H1 (cell line): ENCODE measurements around the gene SND1. TPM values are rescaled to one million over a fixed set of nuclear protein-coding genes. Genes with fewer than 3 reads are reported as not detected.

Source experiments
- CTCF ChIA-PET: fragments of 300-600 bp; sonication (Branson Sonifier 250); formaldehyde crosslinking; loops from one replicate; lab custom pipeline; 2021; ENCODE audit not compliant: partially characterized antibody; lab: Charles Lee
- POLR2A ChIA-PET: fragments of 300-600 bp; sonication (Branson Sonifier 250); formaldehyde crosslinking; loops from one replicate; lab custom pipeline; 2021; ENCODE audit warnings: inconsistent platforms; ENCODE audit not compliant: partially characterized antibody; lab: Charles Lee
- DNase-seq, 2 experiments: peaks; one replicate each; pipeline versions ENCODE4 v3.0.0 to v3.0.0-alpha.2; 2010 to 2022; ENCODE audit warnings: low spot score in 2 of 2, low read depth in 1 of 2, mixed read lengths in 1 of 2
- FAIRE-seq: peaks from 2 replicates; lab custom pipeline; 2011; peaks lifted over from hg19 to GRCh38; lab: Jason Lieb, UNC
- H2AFZ ChIP-seq: 2 replicates; pipeline ENCODE4 v1.8.1; 2012; ENCODE audit warnings: low read length, inconsistent platforms
- H2AK5ac ChIP-seq: 2 replicates; pipeline ENCODE4 v1.6.1; 2013; ENCODE audit warnings: low read depth, low read length
- H2BK120ac ChIP-seq: replicated peaks from 2 replicates; pipeline ENCODE3; 2013; ENCODE audit warnings: low read depth, low read length, inconsistent platforms
- H2BK12ac ChIP-seq: 2 replicates; pipeline ENCODE4 v1.6.1; 2013; ENCODE audit warnings: low read depth, low read length
- H2BK15ac ChIP-seq: 2 replicates; pipeline ENCODE4 v1.6.1; 2013; ENCODE audit warnings: low read length
- H2BK20ac ChIP-seq: 2 replicates; pipeline ENCODE4 v1.6.1; 2013; ENCODE audit warnings: low read length
- H2BK5ac ChIP-seq: 2 replicates; pipeline ENCODE4 v1.6.1; 2013; ENCODE audit warnings: low read depth, low read length
- H3K14ac ChIP-seq: 2 replicates; pipeline ENCODE4 v1.6.1; 2013; ENCODE audit warnings: inconsistent platforms; ENCODE audit not compliant: insufficient read length
- H3K18ac ChIP-seq: 2 replicates; pipeline ENCODE4 v1.6.1; 2013; ENCODE audit warnings: low read length; ENCODE audit errors: extremely low read depth
- H3K23ac ChIP-seq: 2 replicates; pipeline ENCODE4 v1.6.1; 2013; ENCODE audit warnings: inconsistent platforms; ENCODE audit not compliant: insufficient read length
- H3K23me2 ChIP-seq: 2 replicates; pipeline ENCODE4 v1.6.1; 2013; ENCODE audit warnings: low read depth, low read length
- H3K27ac ChIP-seq: 2 replicates; pipeline ENCODE4 v1.6.1; 2011; ENCODE audit warnings: low read depth, low read length, inconsistent platforms
- H3K27me3 ChIP-seq, 4 experiments: replicated peaks in 1 of 4; 1 replicate in 1 of 4; 2 replicates in 3 of 4; pipeline versions ENCODE4 v1.6.1 to v1.8.1; 2011 to 2013; ENCODE audit warnings: low read length in 3 of 4, mild to moderate bottlenecking in 3 of 4, inconsistent platforms in 2 of 4, mixed read lengths in 2 of 4, moderate library complexity in 1 of 4; ENCODE audit not compliant: control insufficient read depth in 3 of 4, insufficient read depth in 3 of 4; ENCODE audit errors: extremely low read depth in 1 of 4
- H3K36me3 ChIP-seq, 4 experiments: 2 replicates each; pipeline versions ENCODE4 v1.6.1 to v1.8.1; 2011 to 2013; ENCODE audit warnings: mild to moderate bottlenecking in 4 of 4, low read length in 3 of 4, moderate library complexity in 2 of 4, control low read depth in 1 of 4, inconsistent platforms in 1 of 4; ENCODE audit not compliant: insufficient read depth in 4 of 4, control insufficient read depth in 2 of 4
- H3K4ac ChIP-seq: replicated peaks from 2 replicates; pipeline ENCODE3; 2013; ENCODE audit warnings: low read length, low read depth, mixed read lengths, inconsistent platforms; ENCODE audit not compliant: insufficient read length
- H3K4me1 ChIP-seq, 4 experiments: replicated peaks in 1 of 4; 1 replicate in 1 of 4; 2 replicates in 3 of 4; pipeline versions ENCODE4 v1.6.1 to v1.8.1; 2011 to 2013; ENCODE audit warnings: low read length in 3 of 4, inconsistent platforms in 2 of 4, mixed read lengths in 1 of 4; ENCODE audit not compliant: insufficient read depth in 4 of 4, control insufficient read depth in 3 of 4
- H3K4me2 ChIP-seq, 2 experiments: 2 replicates each; pipeline versions ENCODE4 v1.6.1 to v1.8.1; 2011 to 2013; ENCODE audit warnings: low read depth in 2 of 2, low read length in 2 of 2, control low read depth in 1 of 2, inconsistent platforms in 1 of 2, mild to moderate bottlenecking in 1 of 2; ENCODE audit not compliant: insufficient read depth in 1 of 2
- H3K4me3 ChIP-seq, 4 experiments: fragments of 200-600, 300-600 bp in 1 of 4; sonication (generic), shearing (Covaris generic), sonication (Bioruptor Twin) in 1 of 4; 2 replicates each; pipeline versions ENCODE4 v1.5.1 to v1.8.1; 2011 to 2016; ENCODE audit warnings: low read length in 4 of 4, low read depth in 3 of 4, control low read depth in 2 of 4, inconsistent platforms in 2 of 4, mild to moderate bottlenecking in 2 of 4, mixed read lengths in 1 of 4, moderate library complexity in 1 of 4; ENCODE audit not compliant: insufficient read depth in 2 of 4; ENCODE audit errors: extremely low read depth in 1 of 4
- H3K56ac ChIP-seq: replicated peaks from 2 replicates; pipeline ENCODE3; 2013; ENCODE audit warnings: low read depth, mild to moderate bottlenecking, mixed read lengths, low read length, inconsistent platforms; ENCODE audit not compliant: insufficient read length
- H3K79me1 ChIP-seq: 2 replicates; pipeline ENCODE4 v1.6.1; 2013; ENCODE audit warnings: low read depth, low read length, control low read depth
- H3K79me2 ChIP-seq, 2 experiments: 2 replicates each; pipeline versions ENCODE4 v1.6.1 to v1.8.1; 2012 to 2013; ENCODE audit warnings: low read length in 2 of 2, mild to moderate bottlenecking in 2 of 2, inconsistent platforms in 1 of 2; ENCODE audit not compliant: insufficient read depth in 2 of 2, control insufficient read depth in 1 of 2
- H3K9ac ChIP-seq, 4 experiments: replicated peaks in 1 of 4; 1 replicate in 1 of 4; 2 replicates in 3 of 4; pipeline versions ENCODE4 v1.6.1 to v1.8.1; 2011 to 2013; ENCODE audit warnings: low read depth in 3 of 4, low read length in 3 of 4, control low read depth in 2 of 4, mild to moderate bottlenecking in 2 of 4, moderate library complexity in 2 of 4, inconsistent platforms in 1 of 4; ENCODE audit errors: extremely low read depth in 1 of 4
- H3K9me3 ChIP-seq, 2 experiments: 2 replicates each; pipeline versions ENCODE4 v1.6.1 to v1.8.1; 2012 to 2013; ENCODE audit warnings: mild to moderate bottlenecking in 2 of 2, moderate library complexity in 2 of 2, control low read depth in 1 of 2, inconsistent platforms in 1 of 2, low read depth in 1 of 2, low read length in 1 of 2, mixed read lengths in 1 of 2; ENCODE audit not compliant: insufficient read depth in 2 of 2
- H4K20me1 ChIP-seq, 2 experiments: replicated peaks in 1 of 2; 2 replicates each; pipeline versions ENCODE3 to v1.8.1; 2011 to 2013; ENCODE audit warnings: inconsistent platforms in 2 of 2, low read length in 2 of 2, mild to moderate bottlenecking in 1 of 2; ENCODE audit not compliant: insufficient read depth in 2 of 2, control insufficient read depth in 1 of 2
- H4K5ac ChIP-seq: 2 replicates; pipeline ENCODE4 v1.6.1; 2013; ENCODE audit warnings: low read length, low read depth, mixed read lengths, inconsistent platforms; ENCODE audit not compliant: insufficient read length
- H4K8ac ChIP-seq: 2 replicates; pipeline ENCODE4 v1.8.0; 2013; ENCODE audit warnings: mild to moderate bottlenecking, moderate library complexity, low read length, inconsistent platforms; ENCODE audit not compliant: insufficient read depth; ENCODE audit errors: extremely low read depth
- H4K91ac ChIP-seq: replicated peaks from 2 replicates; pipeline ENCODE3; 2013; ENCODE audit warnings: low read length, mixed read lengths, inconsistent platforms; ENCODE audit not compliant: insufficient read length
- BRCA1 ChIP-seq: IDR thresholded peaks from 2 replicates; pipeline ENCODE4 v1.6.1; 2012; ENCODE audit warnings: low read depth, low read length, improper control_type of control experiment
- CTCF ChIP-seq, 3 experiments: IDR thresholded peaks; 1 replicate in 2 of 3; 2 replicates in 1 of 3; pipeline versions ENCODE4 v1.5.1 to v1.6.1; 2011; ENCODE audit warnings: low read length in 3 of 3, mild to moderate bottlenecking in 3 of 3, inconsistent platforms in 2 of 3, low read depth in 1 of 3, moderate library complexity in 1 of 3; ENCODE audit not compliant: insufficient read depth in 1 of 3; ENCODE audit errors: control extremely low read depth in 1 of 3
- RAD21 ChIP-seq, 2 experiments: IDR thresholded peaks in 1 of 2; conservative IDR thresholded peaks in 1 of 2; 2 replicates each; pipeline ENCODE4 v1.6.1; 2011; ENCODE audit warnings: low read depth in 2 of 2, low read length in 2 of 2, improper control_type of control experiment in 1 of 2, inconsistent platforms in 1 of 2, mild to moderate bottlenecking in 1 of 2, moderate library complexity in 1 of 2
- SP2 ChIP-seq: IDR thresholded peaks from 2 replicates; pipeline ENCODE4 v1.6.1; 2012; ENCODE audit warnings: mild to moderate bottlenecking, low read length, inconsistent platforms
- WGBS, 2 experiments: shearing (Covaris generic) in 1 of 2; methylation state at CpG; one replicate each; pipeline versions ENCODE4 v1.1.6 to v1.1.7; 2013 to 2015; ENCODE audit warnings: low lambda C conversion rate in 2 of 2, mixed read lengths in 2 of 2, inconsistent platforms in 1 of 2, low coverage in 1 of 2, missing lambda C conversion rate in 1 of 2; ENCODE audit not compliant: insufficient replicate concordance in 2 of 2, insufficient coverage in 1 of 2, insufficient read length in 1 of 2; ENCODE audit errors: extremely low coverage in 1 of 2, missing lambda C conversion rate in 1 of 2; 5-methylcytosine and 5-hydroxymethylcytosine counted together
- polyA plus RNA-seq, 7 experiments: library from polyadenylated mRNA; depleted of rRNA in 3 of 7; stranded (reverse) in 5 of 7; unstranded in 2 of 7; fragments of >200 nt in 5 of 7; fragments of 200-250 nt in 2 of 7; gene quantifications; 1 replicate in 5 of 7; 2 replicates in 1 of 7; 4 replicates in 1 of 7; pipeline versions ENCODE4 v1.2.1 to v1.2.3, GENCODE V29; 2011 to 2013; ENCODE audit warnings: missing spikeins in 2 of 7, mixed read lengths in 2 of 7
- total RNA-seq: library from RNA; stranded (reverse); fragmentation: NEBNext Ultra II Directional; extraction: Animal tissue kit (Norgen Biotek cat#: 25700); gene quantifications from 2 replicates; pipeline ENCODE4 v1.2.1, GENCODE V29; 2021

The SND1 gene
- total and polyA plus RNA-seq, 2 of the 8 experiments (the other 6 are each of a cell fraction or from before 2014, with no cell fraction given), result 122 to 290 TPM

DNA sequence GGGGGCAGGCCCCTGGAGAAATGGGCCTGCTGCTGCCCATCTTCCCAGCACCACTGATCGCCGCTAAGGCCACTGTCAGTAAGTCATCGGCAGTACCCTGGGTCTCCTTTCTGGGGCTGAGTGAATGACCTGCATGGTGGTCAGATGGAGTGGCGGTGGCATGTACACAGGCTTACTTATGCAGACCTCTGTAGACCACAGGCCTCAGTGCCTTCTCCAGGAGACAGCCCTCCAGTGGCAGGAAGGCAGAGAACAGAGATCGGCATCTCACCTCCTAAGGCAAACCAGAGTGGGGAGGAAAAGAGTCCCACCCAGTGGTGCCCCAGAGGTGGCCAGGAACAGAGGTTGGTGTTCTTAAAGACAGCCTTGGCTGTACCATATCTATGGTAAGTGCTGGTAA lies 402.0 kb downstream of the SND1 start:
- Histone ChIP-seq H2BK12ac (no peak overlapping the region), H2BK120ac (no peak overlapping the region), H2AK5ac (no peak overlapping the region), H2BK20ac (no peak overlapping the region), H3K36me3 (no peaks in the 10 kb centered on the region), H4K20me1 (peaks cover 2 to 8% of the 10 kb centered on the region in 2 experiments), H3K27me3 (no peaks in the 10 kb centered on the region), H3K79me1 (no peaks in the 10 kb centered on the region), H3K23me2 (no peaks in the 10 kb centered on the region), H2AFZ (no peak overlapping the region), H3K4me2 (no peak overlapping the region), H4K5ac (no peak overlapping the region), H3K56ac (no peak overlapping the region), H3K9ac (no peak overlapping the region), H3K27ac (no peak overlapping the region), H3K14ac (no peak overlapping the region), H3K4ac (no peak overlapping the region)
- ChIA-PET POLR2A (no interaction called here), CTCF (interaction anchor here (0.8 to 10.4 kb wide), 10 partner anchors 9 to 477 kb away, joined by 3 to 93 read pairs (median 4); no protein-coding TSS in a partner anchor)
- no peak for DNase-seq
- WGBS, 2 experiments, result 89% methylated on average over 5 of the region's 5 CpGs; no CpG with 5 or more reads in 1 of the 2 experiments
- TF ChIP-seq CTCF (IDR thresholded peaks at IDR 0.05; ENCODE audit: control extremely low read depth in 1 of 3, insufficient read depth in 1 of 3, low read depth in 1 of 3, low read length in 3 of 3) (peak in 1 of 3 experiments; percentile 24; a peak in 1 of 4 replicates), SP2 (no peak), BRCA1 (no peak), RAD21 (IDR thresholded peaks at IDR 0.05 in 1 of 2, conservative IDR thresholded peaks at IDR 0.05 in 1 of 2; ENCODE audit: low read depth in 2 of 2, low read length in 2 of 2) (peak; percentile 6 to 18; a peak in 2 of 4 replicates)
- TF ChIP-seq, all 59 proteins: peak for 2
- Histone ChIP-seq H3K4me1 (0 out of 7 replicates have a peak, but pooled peaks cover 0 to 2% (median 0%) of the 10 kb centered on the region in 4 experiments), H3K18ac (no peak overlapping the region), H3K4me3 (no peak overlapping the region), H4K8ac (peak overlapping the region; percentile 18; the same call in 1 of the 2 replicates), H3K9me3 (no peaks in the 10 kb centered on the region), H3K23ac (no peak overlapping the region), H3K79me2 (no peaks in the 10 kb centered on the region), H2BK15ac (no peak overlapping the region), H2BK5ac (no peak overlapping the region), H4K91ac (no peak overlapping the region)
- no peak for FAIRE-seq
